ENCODE results near the gene ARHGEF1. TPM values are rescaled to one million over a fixed set of nuclear protein-coding genes. Genes with fewer than 3 reads are reported as not detected.

ARHGEF1 gene
- polyA plus RNA-seq, 1 experiment, result 19.5 TPM

DNA sequence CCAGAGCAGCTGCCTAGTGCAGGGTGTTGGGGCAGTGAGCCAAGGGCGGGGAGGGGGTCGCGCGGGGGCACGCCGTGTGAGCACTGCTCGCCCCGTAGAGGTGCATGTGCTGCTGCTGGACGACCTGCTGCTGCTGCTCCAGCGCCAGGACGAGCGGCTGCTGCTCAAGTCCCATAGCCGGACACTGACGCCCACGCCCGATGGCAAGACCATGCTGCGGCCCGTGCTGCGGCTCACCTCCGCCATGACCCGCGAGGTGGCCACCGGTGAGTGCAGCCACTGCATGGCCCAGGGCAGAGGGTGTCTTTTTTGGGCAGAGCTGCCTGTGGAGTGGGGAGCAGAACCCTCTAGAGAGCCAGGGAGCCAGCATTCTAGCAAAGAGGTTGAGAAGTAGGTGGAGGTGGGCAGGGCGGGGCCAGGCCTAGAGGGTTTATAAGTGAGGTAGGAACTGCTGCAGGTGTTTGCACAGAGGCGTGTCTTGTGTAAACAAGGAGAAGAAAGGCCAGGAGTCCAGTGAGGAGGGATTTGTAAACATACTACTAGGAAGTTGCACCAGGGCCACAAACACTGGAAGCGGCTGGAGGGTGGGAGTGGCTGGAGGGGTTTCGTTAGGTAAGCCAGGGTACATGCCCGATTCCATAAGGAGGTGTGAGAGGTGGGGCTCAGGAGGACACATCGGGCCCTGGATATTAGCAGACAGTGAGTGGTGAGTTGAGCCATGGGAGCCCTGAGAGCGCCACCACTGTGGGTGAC lies 21.3 kb downstream of the ARHGEF1 start:
- Histone ChIP-seq H3K4me3 (ENCODE audit: low read depth, low read length) (no peak overlapping the region), H3K27ac (ENCODE audit: low read depth, low read length) (no peak overlapping the region), H3K9me3 (ENCODE audit: control insufficient read depth, insufficient read depth, low read length) (no peaks in the 10 kb centered on the region), H3K27me3 (ENCODE audit: control insufficient read depth, insufficient read depth, low read length) (no peaks in the 10 kb centered on the region)
- TF ChIP-seq, protein P1, sequence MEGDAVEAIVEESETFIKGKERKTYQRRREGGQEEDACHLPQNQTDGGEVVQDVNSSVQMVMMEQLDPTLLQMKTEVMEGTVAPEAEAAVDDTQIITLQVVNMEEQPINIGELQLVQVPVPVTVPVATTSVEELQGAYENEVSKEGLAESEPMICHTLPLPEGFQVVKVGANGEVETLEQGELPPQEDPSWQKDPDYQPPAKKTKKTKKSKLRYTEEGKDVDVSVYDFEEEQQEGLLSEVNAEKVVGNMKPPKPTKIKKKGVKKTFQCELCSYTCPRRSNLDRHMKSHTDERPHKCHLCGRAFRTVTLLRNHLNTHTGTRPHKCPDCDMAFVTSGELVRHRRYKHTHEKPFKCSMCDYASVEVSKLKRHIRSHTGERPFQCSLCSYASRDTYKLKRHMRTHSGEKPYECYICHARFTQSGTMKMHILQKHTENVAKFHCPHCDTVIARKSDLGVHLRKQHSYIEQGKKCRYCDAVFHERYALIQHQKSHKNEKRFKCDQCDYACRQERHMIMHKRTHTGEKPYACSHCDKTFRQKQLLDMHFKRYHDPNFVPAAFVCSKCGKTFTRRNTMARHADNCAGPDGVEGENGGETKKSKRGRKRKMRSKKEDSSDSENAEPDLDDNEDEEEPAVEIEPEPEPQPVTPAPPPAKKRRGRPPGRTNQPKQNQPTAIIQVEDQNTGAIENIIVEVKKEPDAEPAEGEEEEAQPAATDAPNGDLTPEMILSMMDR (IDR thresholded peaks at IDR 0.05; ENCODE audit: low read depth, low read length), result no peak
- DNase-seq (ENCODE audit: low read depth, low spot score), result no peak
- POLR2A ChIA-PET, result no interaction called here
- CTCF ChIA-PET, result no interaction called here

DNA sequence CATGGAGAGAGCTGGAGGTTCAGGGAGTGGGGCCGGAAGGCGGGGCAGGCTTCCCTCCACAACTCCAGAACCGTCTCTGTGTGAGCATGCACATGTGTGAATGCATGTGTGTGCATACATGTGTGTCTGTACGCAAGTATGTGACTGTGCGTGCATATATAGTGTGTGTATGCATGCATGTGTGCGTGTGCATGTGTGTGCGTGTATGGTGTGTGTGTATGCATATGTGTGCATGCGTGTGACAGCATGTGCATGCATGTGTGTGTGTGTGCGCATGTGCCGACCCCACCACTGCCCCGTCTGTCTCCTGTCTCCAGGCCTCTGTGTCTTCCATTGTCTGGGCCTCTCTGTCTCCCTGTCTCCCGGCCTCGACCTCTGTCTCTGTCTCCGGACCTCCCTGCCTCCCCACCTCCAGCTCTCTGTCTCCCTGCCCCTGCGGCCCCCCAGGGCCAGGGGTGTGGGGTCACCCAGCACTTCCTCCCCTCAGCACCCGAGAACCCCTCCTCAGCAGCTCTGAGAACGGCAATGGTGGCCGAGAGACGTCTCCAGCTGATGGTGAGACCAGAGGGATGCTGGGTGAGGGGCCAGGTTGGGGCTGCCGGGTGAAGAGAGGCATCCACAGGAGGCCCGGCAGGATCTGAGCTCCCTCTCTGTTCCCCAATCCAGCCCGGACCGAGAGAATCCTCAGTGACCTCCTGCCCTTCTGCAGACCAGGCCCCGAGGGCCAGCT lies 22.5 kb downstream of the ARHGEF1 start:
- no peak overlapping the region for H3K4me3 ChIP-seq (ENCODE audit: low read depth, low read length)
- TF ChIP-seq, protein P1 (IDR thresholded peaks at IDR 0.05; ENCODE audit: low read depth, low read length), result no peak
- H3K27me3 ChIP-seq (ENCODE audit: control insufficient read depth, insufficient read depth, low read length), result peaks cover 2% of the 10 kb centered on the region
- H3K9me3 ChIP-seq (ENCODE audit: control insufficient read depth, insufficient read depth, low read length), result no peaks in the 10 kb centered on the region
- CTCF ChIA-PET, result no interaction called here
- no peak for DNase-seq (ENCODE audit: low read depth, low spot score)
- POLR2A ChIA-PET, result no interaction called here
- H3K27ac ChIP-seq (ENCODE audit: low read depth, low read length), result no peak overlapping the region

DNA sequence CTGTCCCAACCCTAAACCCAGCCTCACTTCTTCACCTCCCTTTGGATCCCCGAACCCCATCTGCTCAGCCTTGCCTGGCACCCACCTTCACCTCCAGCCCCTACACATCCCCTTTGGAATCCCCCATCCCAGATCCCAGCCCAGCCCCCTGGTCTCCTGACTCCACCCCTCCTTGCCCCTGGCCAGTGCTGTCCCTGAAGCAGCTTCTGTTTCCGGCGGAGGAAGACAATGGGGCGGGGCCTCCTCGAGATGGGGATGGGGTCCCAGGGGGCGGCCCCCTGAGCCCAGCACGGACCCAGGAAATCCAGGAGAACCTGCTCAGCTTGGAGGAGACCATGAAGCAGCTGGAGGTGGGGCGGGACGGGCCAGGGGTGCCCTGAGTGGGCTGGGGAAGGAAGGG lies 23.3 kb downstream of the ARHGEF1 start:
- ChIA-PET CTCF (no interaction called here), POLR2A (no interaction called here)
- H3K4me3 ChIP-seq (ENCODE audit: low read depth, low read length), result no peak overlapping the region
- no peaks in the 10 kb centered on the region for H3K9me3 ChIP-seq (ENCODE audit: control insufficient read depth, insufficient read depth, low read length)
- H3K27me3 ChIP-seq (ENCODE audit: control insufficient read depth, insufficient read depth, low read length), result peaks cover 5% of the 10 kb centered on the region
- TF ChIP-seq, protein P1 (IDR thresholded peaks at IDR 0.05; ENCODE audit: low read depth, low read length), result no peak
- DNase-seq (ENCODE audit: low read depth, low spot score), result no peak
- H3K27ac ChIP-seq (ENCODE audit: low read depth, low read length), result no peak overlapping the region

DNA sequence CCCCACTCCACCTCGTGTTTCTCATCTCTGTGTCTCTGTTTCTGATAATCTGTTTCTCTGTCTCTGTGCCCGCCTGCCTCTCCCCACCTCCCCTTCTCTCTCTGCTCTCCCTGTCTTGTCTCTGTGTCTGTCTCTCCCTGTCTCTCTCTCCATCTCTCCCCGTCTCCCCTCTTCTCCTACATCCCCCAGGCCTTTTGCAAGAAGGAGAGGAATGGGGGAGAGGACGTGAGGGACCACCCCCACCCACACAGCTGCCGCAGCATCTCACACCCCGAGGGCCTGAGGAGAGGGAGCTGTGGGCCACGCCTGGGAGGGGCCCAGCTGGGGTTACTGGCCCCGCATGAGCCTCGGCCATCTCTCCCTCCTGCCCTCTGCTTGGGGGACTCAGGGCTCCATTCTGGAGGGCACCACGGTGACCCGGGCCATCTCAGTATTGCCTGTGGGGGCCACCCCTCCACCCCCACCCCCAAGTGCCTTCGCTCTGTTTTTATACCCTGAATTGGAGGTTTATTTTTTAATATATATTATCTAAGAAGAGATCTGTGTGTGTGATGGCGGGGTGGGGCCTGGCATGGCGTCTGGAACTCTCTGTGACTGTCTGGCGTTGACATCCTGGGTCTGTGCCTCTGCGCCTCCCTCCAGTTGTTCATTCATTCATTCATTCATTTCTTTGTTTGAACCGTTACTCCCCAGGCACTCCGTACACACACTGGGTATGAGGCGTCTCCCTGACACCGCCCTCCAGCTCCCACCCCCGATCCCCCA lies 24.1 kb downstream of the ARHGEF1 start:
- Histone ChIP-seq H3K4me3 (ENCODE audit: low read depth, low read length) (no peak overlapping the region), H3K9me3 (ENCODE audit: control insufficient read depth, insufficient read depth, low read length) (no peaks in the 10 kb centered on the region), H3K27me3 (ENCODE audit: control insufficient read depth, insufficient read depth, low read length) (peaks cover 13% of the 10 kb centered on the region), H3K27ac (ENCODE audit: low read depth, low read length) (no peak overlapping the region)
- POLR2A ChIA-PET, result no interaction called here
- TF ChIP-seq, protein P1 (IDR thresholded peaks at IDR 0.05; ENCODE audit: low read depth, low read length), result no peak
- CTCF ChIA-PET, result no interaction called here
- DNase-seq (ENCODE audit: low read depth, low spot score), result no peak
